ENCODE results near the gene ZSWIM8.

GRCh38 chr10:73790886-73791625 is 5.7 kb downstream of the ZSWIM8 start:
- no peak for TF ChIP-seq POLR2A (IDR thresholded peaks at IDR 0.05)
- TF ChIP-seq, protein P1, sequence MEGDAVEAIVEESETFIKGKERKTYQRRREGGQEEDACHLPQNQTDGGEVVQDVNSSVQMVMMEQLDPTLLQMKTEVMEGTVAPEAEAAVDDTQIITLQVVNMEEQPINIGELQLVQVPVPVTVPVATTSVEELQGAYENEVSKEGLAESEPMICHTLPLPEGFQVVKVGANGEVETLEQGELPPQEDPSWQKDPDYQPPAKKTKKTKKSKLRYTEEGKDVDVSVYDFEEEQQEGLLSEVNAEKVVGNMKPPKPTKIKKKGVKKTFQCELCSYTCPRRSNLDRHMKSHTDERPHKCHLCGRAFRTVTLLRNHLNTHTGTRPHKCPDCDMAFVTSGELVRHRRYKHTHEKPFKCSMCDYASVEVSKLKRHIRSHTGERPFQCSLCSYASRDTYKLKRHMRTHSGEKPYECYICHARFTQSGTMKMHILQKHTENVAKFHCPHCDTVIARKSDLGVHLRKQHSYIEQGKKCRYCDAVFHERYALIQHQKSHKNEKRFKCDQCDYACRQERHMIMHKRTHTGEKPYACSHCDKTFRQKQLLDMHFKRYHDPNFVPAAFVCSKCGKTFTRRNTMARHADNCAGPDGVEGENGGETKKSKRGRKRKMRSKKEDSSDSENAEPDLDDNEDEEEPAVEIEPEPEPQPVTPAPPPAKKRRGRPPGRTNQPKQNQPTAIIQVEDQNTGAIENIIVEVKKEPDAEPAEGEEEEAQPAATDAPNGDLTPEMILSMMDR (IDR thresholded peaks at IDR 0.05), result no peak

Data from Peyer's patch (tissue), 4 donors.